Measurements from ENCODE around the gene ARHGEF37. TPM values are rescaled to one million over a fixed set of nuclear protein-coding genes. Genes with fewer than 3 reads are reported as not detected.
A peak's percentile ranks its signal among the peaks of the same experiment; 100 is the strongest.
"Not testable (repeated sequence)": the region's sequence is repeated elsewhere in the genome, so short reads cannot be mapped to it uniquely, and the experiment has no call there.

ARHGEF37 gene
- total RNA-seq, 1 donor from 2014 or later, result 13.5 TPM

DNA sequence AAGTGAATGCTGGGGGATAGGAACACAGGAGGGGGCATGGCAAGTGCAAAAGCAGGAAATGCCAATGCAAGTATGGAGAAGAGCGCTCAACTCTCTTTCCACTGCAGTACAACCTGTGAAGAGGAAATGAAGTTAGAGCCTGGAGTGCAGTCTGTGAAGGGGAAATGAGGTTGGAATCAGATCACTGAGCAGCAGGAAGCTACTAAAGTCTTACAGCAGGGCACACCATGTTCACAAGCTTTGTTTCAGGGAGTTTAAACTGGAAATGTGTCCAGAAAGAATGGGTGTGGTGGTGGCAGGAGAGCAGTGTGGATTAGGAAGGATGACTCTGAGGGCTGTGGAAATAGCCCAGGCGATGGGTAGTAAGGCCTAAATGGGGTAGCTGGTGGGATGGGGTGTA is 15.4 kb downstream of the ARHGEF37 start:
- H3K9me3 ChIP-seq, result no peaks in the 10 kb centered on the region
- intact Hi-C loops (cut with DNase I), result no loop called here
- no peaks in the 10 kb centered on the region for H3K4me1 ChIP-seq
- no peaks in the 10 kb centered on the region for H3K27me3 ChIP-seq (ENCODE audit: low read depth)
- H3K27ac ChIP-seq, result peak overlapping the region; percentile 59
- ATAC-seq, result peak; percentile 29 to 53
- DNase-seq, result no peak
- H3K36me3 ChIP-seq, result peaks cover 25% of the 10 kb centered on the region
- no peak overlapping the region for H3K4me3 ChIP-seq
- TF ChIP-seq, protein P1, sequence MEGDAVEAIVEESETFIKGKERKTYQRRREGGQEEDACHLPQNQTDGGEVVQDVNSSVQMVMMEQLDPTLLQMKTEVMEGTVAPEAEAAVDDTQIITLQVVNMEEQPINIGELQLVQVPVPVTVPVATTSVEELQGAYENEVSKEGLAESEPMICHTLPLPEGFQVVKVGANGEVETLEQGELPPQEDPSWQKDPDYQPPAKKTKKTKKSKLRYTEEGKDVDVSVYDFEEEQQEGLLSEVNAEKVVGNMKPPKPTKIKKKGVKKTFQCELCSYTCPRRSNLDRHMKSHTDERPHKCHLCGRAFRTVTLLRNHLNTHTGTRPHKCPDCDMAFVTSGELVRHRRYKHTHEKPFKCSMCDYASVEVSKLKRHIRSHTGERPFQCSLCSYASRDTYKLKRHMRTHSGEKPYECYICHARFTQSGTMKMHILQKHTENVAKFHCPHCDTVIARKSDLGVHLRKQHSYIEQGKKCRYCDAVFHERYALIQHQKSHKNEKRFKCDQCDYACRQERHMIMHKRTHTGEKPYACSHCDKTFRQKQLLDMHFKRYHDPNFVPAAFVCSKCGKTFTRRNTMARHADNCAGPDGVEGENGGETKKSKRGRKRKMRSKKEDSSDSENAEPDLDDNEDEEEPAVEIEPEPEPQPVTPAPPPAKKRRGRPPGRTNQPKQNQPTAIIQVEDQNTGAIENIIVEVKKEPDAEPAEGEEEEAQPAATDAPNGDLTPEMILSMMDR (IDR thresholded peaks at IDR 0.05), result no peak

DNA sequence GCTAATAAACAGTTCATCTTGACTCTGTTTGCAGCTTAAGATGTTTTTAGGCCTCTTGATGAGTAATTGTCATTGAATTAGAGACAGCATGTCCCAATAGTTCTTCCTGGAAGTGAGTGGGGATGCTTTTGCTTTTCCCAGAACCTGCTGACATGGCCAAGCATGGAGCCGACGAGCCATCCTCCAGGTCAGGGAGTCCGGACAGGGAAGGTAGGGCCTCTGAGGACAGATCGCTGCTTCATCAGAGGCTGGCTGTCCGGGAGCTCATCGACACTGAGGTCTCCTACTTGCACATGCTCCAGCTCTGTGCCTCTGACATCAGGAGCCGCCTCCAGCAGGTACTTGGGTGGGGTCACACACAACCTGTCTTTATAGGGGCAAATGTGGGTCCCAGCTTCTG is 16.3 kb downstream of the ARHGEF37 start:
- peak overlapping the region; percentile 59 for H3K27ac ChIP-seq
- intact Hi-C loops (cut with DNase I), result no loop called here
- ATAC-seq (no peak), DNase-seq (no peak)
- H3K4me3 ChIP-seq, result no peak overlapping the region
- no peaks in the 10 kb centered on the region for H3K27me3 ChIP-seq (ENCODE audit: low read depth)
- TF ChIP-seq, protein P1 (IDR thresholded peaks at IDR 0.05), result no peak
- H3K36me3 ChIP-seq, result peaks cover 32% of the 10 kb centered on the region
- no peaks in the 10 kb centered on the region for H3K4me1 ChIP-seq
- H3K9me3 ChIP-seq, result no peaks in the 10 kb centered on the region

DNA sequence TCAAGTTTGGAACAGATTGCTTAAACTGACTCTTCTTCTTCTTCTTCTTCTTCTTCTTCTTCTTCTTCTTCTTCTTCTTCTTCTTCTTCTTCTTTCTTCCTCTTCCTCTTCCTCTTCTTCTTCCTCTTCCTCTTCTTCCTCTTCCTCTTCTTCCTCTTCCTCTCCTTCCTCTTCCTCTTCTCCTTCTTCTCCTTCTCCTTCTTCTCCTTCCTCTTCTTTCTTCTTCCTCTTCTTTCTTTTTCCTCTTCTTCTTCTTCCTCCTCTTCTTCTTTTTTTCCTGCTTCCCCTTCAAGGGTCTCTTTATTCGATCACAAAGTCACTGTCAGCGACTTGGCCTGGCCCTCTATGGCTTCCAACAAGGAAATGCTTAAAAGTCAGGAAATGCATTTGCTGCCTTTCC is 16.9 kb downstream of the ARHGEF37 start:
- H3K4me3 ChIP-seq; H3K27me3 ChIP-seq (ENCODE audit: low read depth); ATAC-seq; H3K27ac ChIP-seq; H3K9me3 ChIP-seq; DNase-seq; H3K4me1 ChIP-seq; intact Hi-C loops (cut with DNase I): not testable (repeated sequence)
- H3K36me3 ChIP-seq, result peaks cover 38% of the 10 kb centered on the region

DNA sequence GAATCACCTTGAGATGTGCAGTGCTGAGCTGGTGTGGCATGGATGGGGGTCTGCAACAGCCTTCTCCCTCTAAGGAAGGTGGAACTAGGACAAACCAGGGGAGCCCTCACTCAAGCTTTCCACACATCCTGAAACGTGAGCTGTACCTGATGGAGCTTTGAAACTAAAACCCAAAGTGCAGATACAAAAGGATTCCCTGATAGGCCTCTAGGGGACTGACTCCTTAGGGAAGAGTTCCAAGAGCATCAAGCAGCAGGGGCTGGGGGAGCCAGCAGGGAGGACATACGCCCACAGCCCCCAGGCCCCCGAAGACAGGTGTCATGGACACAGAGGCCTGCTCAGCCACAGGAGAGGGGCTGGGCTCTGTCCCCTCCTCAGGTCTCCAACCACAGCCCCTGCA is 17.7 kb downstream of the ARHGEF37 start:
- Histone ChIP-seq H3K9me3 (no peaks in the 10 kb centered on the region), H3K27me3 (ENCODE audit: low read depth) (no peaks in the 10 kb centered on the region), H3K27ac (no peak overlapping the region), H3K36me3 (peaks cover 45% of the 10 kb centered on the region), H3K4me1 (no peaks in the 10 kb centered on the region), H3K4me3 (no peak overlapping the region)
- intact Hi-C loops (cut with DNase I), result no loop called here
- ATAC-seq, result no peak
- TF ChIP-seq, protein P1 (IDR thresholded peaks at IDR 0.05), result no peak
- no peak for DNase-seq

DNA sequence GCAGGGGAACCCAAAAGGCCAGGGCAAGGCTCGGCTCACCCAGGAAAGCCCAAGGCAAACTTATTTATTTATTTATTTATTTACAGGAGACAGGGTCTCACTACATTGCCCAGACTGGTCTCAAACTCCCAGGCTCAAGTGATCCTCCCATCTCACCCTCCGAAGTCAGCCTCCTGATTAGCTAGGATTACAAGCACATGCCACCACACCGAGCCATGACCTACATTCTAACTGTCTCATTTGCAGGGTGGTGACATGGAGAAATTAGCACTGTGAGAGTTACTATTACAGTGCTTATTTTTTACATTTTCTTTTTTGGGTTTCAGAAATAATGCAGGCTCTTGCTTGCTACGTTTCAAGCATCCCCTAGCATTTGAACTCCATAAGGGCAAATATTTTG is 18.1 kb downstream of the ARHGEF37 start:
- no peak for ATAC-seq
- H3K9me3 ChIP-seq, result no peaks in the 10 kb centered on the region
- intact Hi-C loops (cut with DNase I), result no loop called here
- H3K4me3 ChIP-seq, result no peak overlapping the region
- H3K27ac ChIP-seq, result no peak overlapping the region
- no peak for DNase-seq
- no peaks in the 10 kb centered on the region for H3K4me1 ChIP-seq
- peaks cover 46% of the 10 kb centered on the region for H3K36me3 ChIP-seq
- TF ChIP-seq, protein P1 (IDR thresholded peaks at IDR 0.05), result no peak
- no peaks in the 10 kb centered on the region for H3K27me3 ChIP-seq (ENCODE audit: low read depth)

DNA sequence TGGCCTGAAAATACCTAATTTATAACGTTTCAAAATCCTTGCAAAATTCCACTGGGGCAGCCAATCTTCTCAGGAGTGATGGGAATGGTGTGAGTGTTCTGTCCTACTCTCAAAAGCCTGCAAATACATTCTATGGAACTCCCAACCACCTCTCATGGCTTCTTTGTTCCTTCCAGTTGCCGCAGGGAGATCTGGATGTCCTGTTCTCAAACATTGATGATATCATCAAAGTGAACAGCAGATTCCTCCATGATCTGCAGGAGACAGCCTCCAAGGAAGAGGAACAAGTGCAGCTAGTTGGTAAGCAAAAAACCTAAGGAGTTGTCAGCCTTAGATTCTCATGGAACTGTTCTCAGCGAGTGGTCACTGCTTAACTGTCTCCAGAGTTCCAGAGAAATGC is 19.6 kb downstream of the ARHGEF37 start:
- Histone ChIP-seq H3K27ac (no peak overlapping the region), H3K4me1 (peaks cover 5% of the 10 kb centered on the region), H3K9me3 (no peaks in the 10 kb centered on the region), H3K36me3 (peaks cover 46% of the 10 kb centered on the region), H3K4me3 (no peak overlapping the region), H3K27me3 (ENCODE audit: low read depth) (no peaks in the 10 kb centered on the region)
- ATAC-seq (no peak), DNase-seq (no peak)
- TF ChIP-seq, protein P1 (IDR thresholded peaks at IDR 0.05), result no peak
- intact Hi-C loops (cut with DNase I), result no loop called here

Data from lower lobe of right lung (tissue), 2 donors.